KG1 (cell line): ENCODE measurements around the gene FRAS1.
"Not testable (repeated sequence)": the region's sequence is repeated elsewhere in the genome, so short reads cannot be mapped to it uniquely, and the experiment has no call there.

Experiments
- DNase-seq: peaks from one replicate; lab custom pipeline; 2025; lab: John Stamatoyannopoulos, UW

Gene FRAS1

GRCh38 chr4:78325271-78326157, 268.4 kb downstream of the FRAS1 start:
- DNase-seq, result no peak

DNA sequence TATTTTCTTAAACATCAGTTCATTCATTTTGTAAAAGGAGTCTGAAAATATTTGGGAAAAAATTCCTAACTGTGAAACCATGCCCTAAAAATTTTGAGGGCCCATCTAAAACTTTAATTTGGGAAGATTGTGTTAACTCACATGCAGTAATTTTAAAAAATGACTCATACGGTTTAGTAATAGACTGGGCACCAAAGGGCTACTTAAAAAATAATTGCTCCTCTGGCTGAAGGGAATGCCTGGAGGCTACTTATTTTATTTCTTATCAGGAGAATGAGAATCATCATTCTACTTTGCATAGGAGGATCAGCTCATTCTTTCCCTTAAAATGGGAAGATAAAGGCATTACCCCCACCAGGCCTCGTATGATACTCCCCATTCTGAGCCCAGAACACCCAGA, 271.5 kb downstream of the FRAS1 start:
- not testable (repeated sequence) for DNase-seq

GRCh38 chr4:78331186-78331585, 274.1 kb downstream of the FRAS1 start:
- no peak for DNase-seq

DNA sequence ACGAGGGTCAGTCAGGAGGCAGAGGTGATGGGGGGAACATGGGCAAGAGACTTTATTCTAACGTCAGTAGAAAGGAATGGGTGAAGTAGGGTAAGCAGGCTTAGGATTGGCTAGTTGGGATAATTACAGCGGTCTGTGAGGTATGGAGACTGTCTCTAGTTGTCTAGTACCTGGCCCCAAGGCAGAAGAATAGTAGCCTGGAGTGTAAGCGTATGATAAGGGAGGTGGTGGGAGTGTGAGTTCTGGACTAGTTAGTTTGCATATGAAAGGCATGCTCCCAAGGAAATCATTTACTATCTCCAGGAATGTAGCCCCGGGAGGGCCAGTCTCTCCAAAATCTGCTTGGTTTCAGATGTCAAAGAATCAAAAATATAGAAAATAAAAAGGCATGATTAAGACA, 274.8 kb downstream of the FRAS1 start:
- DNase-seq, result no peak

DNA sequence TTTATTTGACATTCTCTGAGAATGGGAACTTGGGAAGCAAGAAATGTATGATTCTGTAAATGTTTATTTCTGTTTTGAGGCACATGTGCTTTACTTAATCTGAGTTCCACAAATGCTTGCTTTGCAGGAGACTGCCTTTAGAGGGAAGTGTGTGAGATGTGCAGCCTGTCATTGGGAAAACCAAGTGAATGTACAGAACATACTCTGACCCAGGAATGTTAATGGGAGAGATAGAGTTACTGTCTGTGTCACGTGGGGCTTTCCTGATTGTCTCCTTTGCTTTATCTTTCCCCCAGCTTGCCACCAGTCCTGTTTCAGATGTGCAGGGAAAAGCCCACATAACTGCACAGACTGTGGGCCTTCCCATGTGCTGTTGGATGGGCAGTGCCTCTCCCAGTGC, 275.9 kb downstream of the FRAS1 start:
- no peak for DNase-seq

GRCh38 chr4:78336093-78336943, 279.2 kb downstream of the FRAS1 start:
- no peak for DNase-seq

DNA sequence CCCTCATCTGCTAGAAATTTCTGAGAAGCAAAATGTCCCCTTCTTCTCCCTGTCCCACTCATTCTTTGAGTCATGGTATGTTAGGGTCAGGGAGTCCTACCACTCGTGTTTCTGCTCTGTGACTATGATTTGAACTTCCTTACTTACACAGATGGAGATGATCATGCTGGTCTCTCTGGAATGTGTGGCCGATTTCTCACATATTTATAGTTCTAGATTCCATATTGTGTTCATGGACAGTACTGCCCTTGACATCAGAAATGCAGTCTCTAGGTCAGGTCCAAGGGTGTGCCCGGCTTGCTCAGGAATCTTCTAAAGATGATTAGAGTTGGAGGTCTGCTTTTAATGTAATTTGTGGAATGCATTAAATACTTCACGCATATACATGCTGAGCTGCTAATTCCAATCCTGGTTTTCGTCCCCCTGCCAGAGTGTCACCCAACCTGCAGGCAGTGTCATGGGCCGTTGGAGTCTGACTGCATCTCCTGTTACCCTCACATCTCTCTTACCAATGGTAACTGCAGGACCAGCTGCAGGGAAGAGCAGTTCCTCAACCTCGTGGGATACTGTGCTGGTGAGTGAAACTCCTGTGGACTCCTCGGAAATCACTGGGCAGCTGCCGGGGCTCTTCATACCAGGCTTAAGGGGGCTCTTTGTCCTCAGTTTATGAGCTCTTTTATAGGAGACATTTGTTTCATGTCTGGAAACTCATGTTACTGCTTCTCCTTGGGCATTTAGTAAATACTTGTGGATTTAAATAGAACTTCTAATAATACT, 280.3 kb downstream of the FRAS1 start:
- no peak for DNase-seq

DNA sequence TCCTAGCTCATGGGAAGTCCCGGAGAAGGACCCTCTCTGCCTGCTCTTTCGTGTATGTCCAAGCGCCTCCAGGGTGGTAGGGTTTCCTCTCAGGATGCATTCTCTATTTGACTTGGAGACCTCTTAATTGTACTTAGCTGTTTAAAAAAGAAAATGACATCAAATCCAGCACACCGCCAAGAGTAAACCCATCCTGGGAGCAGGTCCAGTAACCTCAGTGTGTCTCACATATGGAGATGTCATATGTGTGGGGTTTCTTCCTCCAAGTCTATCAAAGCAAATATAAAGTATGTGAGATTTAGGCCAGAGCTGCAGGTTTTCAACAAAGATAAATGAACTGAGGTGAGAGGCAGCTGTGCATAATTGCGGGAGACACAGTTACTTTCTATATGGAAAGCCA, 285.0 kb downstream of the FRAS1 start:
- DNase-seq, result no peak

DNA sequence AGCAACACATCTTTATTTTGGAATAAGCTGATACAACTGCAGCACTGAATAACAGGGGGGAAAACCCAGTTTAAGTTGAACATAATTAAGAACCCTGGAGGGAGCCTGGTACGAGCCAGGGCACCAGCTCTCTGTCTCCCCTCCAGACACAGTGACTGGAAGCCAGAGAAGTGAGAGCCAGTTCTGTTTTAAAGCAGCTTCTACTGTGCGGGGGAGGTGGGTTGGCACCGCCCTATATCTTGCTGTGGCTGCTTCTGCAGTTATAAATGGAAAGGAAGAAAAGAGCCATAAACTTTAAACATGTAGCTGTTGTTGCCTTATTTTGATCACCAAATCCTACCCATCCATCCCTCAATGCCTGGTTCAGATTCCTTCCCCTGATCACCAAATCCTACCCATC, 286.6 kb downstream of the FRAS1 start:
- no peak for DNase-seq

DNA sequence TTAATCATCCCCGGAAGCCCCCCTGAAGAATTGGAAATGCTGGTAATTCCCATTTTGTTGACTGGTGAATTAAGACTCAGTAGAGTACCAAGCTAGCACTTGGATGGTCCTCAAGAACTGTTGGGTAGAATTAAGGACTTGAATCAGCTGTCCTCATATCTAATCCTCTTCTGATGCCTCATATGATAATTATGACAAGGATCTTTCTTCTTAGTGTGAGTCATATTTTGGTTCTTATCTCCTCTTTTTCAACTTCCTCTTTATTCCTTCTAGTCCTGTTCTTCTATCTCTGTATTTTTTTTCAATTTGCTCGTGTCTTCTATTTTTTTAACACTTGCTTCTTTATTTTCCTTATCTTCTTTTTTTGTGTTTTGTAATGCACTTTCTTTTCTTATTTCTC, 288.1 kb downstream of the FRAS1 start:
- no peak for DNase-seq

DNA sequence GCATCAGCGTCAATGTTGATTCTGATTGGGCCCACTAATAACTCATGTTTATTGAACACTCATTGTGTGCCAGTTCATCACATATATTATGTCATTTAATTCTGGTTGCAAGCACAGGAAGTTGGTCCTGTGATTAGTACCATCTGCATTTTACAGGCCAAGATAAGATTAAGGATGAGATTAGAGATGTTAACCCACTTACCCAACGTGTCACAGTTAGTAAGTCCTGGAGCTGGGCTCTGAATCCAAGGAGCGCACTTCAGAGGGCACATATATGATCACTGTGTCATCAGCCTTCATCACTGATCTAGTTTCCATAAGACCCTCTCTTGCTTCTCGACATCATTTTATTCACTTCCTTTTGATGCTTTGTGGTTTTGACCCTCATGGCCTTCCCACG, 289.1 kb downstream of the FRAS1 start:
- DNase-seq, result no peak

DNA sequence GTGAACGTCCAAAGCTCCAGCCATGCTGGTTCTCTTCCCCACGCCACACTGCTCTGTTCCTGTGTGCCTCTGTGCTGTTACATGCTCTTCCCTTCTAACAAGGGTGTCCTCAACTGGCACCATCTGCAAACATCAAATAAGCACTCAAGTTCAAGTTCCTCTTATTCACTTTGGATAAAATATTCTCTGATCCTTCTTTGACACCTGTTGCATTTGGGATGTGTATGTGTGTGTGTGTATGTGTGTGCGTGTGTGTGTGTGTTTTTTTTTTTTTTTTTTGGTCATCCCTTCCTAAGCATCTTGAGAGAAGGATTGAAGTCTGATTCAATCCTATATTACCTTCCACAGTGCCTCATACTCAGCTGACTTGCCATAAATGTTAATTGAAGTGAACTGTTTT, 290.4 kb downstream of the FRAS1 start:
- DNase-seq, result no peak

DNA sequence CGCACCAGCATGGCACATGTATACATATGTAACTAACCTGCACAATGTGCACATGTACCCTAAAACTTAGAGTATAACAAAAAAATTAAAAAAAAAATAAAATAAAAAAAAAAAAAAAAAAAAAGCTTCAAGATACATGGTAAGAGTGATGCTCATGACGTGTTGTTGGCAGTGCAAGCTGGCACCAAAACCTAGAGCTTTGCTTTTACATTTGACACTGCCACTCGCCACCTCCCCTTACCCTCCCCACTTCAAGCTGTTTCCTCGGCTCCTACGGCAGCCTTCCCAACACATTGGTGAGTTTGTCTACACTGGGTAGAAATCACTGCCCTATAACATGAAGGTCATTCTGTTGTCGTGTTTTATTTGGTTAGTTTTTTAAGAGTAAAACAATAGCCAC, 296.8 kb downstream of the FRAS1 start:
- no peak for DNase-seq

DNA sequence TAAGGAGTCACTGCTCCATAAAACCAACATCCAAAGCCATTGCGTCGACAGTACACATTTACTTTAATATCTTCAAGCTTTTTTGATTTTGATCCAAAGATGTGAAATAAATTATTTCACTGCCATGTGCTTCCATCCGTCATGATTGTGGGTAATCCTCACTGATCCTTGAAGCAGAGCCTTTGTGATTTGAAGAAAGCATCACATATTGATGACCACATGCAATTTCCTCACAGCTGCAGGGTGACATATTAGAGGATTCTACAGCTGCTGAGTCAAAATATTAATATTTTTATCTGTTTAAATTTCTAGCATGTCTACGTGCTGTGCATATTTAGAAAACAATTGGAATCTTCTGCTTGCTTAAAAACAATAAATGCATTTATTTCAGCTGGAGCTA, 297.7 kb downstream of the FRAS1 start:
- no peak for DNase-seq

DNA sequence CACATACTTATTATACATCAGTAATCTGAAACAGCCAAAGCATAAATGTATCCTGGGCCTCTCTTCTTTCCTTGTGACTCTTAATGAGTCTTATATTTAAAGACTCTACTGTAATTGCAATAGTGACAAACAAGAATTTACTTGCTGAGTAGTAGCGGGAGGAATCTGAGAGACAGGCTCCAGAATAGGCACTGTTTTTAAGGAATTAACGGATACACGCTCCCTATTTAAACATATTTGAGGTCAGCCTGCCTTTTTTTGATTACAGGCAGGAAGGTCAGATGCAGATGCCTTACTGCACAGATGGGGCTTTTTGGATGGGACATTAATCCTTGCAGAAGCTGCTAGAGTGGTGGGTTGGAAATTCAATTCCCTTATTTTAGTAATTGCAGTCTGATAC, 298.2 kb downstream of the FRAS1 start:
- no peak for DNase-seq

DNA sequence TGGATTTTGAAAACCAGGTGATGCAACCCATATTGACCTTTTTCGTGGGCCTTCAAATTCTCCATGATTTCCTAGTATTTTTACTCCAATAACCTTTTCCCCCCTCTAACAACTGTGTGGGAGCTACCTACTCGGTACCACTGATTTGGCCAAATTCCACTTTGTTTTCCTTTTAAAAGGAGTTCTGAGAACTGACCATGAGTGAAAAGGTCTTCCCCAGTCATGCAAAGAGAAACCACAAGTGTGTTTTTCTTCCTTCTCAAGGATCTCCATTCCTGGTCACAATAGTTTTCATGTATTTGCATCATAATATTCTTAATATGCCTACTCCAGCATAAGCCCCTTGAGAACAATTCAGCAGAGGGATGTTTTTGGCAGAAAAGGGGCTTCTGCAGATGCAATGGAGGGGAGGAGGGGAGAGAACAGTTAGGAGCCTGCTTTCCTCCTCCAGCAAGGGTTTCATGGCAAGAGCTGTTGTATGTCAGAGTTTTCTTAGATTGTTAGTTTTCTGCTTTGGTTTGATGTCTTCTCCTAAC, 299.2 kb downstream of the FRAS1 start:
- DNase-seq, result no peak

DNA sequence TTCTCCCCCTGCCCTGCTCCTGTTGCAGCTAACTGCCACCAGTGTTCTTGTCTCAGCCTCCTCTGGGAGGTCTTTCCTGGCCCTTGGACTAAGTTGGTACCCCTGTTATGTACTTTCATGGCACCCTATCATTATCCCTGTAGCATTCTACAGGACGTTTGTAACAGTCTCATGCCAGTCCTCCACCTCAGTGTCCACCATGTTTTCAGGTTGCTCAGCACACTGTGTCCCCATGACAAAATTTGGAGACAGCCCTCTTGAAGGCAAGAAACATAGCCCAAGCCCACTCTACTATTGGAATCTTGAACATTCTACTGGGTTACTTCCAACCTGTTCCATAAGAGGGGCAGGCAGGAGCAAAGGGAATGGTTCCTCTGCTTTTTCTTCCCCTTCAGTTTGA, 300.0 kb downstream of the FRAS1 start:
- DNase-seq, result no peak

DNA sequence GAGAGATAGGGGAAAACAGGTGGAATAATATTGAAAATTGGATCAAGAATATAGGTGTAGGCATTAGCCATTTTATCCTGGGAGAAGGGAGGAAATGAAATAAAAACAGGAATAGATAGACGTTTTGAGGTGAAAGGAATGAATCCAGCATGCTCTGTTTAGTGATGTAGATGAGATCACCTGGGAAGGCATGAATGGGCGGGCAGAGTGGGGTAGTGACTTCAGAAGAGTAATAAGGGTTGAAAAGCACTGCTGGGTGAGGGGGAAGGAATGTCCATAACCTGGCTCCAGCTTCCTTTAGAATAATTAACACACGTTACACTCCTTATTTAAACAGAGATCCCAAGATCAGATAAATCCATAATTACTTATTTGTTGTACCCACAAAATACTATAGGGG, 303.3 kb downstream of the FRAS1 start:
- no peak for DNase-seq

GRCh38 chr4:78361621-78362120, 304.5 kb downstream of the FRAS1 start:
- DNase-seq, result no peak

GRCh38 chr4:78362310-78362709, 305.2 kb downstream of the FRAS1 start:
- no peak for DNase-seq

DNA sequence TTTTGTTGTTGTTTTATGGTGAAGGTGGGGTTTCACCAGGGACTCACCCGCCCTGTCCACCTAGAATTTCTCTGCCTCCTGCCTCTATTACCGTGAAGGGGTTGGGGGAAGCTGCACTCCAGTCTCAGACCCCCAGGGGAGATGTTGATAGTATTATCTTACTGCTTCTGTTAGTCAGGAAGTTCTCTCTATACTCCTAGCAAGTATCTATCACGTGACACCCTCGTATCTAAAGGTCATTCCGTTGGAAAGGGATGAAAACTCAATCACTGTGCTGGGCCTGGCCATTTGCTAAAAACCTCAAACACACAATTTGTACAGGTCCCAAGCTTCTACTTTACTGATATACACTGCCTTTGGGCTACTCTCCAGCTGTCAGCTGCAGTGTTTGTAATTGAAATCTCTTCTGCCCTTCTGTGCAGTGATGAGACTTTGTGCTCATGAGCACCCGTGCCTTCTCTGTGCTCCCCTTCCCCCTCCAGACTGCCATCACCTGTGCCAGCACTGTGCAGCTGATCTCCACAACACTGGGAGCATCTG, 306.0 kb downstream of the FRAS1 start:
- DNase-seq, result no peak

- no peak for DNase-seq
Observed at GRCh38 chr4:78369679-78370078, 312.6 kb downstream of the FRAS1 start.
